GM15510 (cell line): ENCODE results near the gene MRPS5.
A peak's percentile ranks its signal among the peaks of the same experiment; 100 is the strongest.

Experiments used
- POLR2A ChIP-seq: IDR thresholded peaks from 3 replicates; pipeline ENCODE4 v1.6.1; 2011; ENCODE audit warnings: borderline replicate concordance; ENCODE audit not compliant: insufficient read length; ENCODE audit errors: extremely low read depth

The MRPS5 gene

GRCh38 chr2:95121407-95122196 lies at the start of gene MRPS5:
TSS of gene MRPS5 (minus strand) at chr2:95121808. CDS start at chr2:95121791, 17 bp downstream.
- TF ChIP-seq POLR2A = peak; percentile 81

- TF ChIP-seq POLR2A = no peak
Measured at GRCh38 chr2:95166065-95166763, 44.6 kb upstream of the MRPS5 start.

GRCh38 chr2:95165371-95166064 lies 43.9 kb upstream of the MRPS5 start, which contains the start of gene ZNF2:
TSS of gene ZNF2 (plus strand) at chr2:95165809. CDS start at chr2:95176227, 10,418 bp downstream.
- TF ChIP-seq POLR2A = peak; percentile 88

GRCh38 chr2:95165030-95165370 lies 43.4 kb upstream of the MRPS5 start:
- TF ChIP-seq POLR2A = no peak

- no peak for TF ChIP-seq POLR2A
Measured at GRCh38 chr2:95159690-95160449, 38.3 kb upstream of the MRPS5 start, which contains the start of gene ZNF514. TSS of gene ZNF514 (minus strand) at chr2:95159848. CDS start at chr2:95153253, 6,595 bp downstream.

- peak; percentile 14 for TF ChIP-seq POLR2A
Measured at GRCh38 chr2:95158891-95159619, 37.4 kb upstream of the MRPS5 start.

GRCh38 chr2:95158441-95158840 lies 36.8 kb upstream of the MRPS5 start:
- TF ChIP-seq POLR2A = no peak

GRCh38 chr2:95149397-95149984 lies 27.9 kb upstream of the MRPS5 start:
- no peak for TF ChIP-seq POLR2A

- no peak for TF ChIP-seq POLR2A
Measured at GRCh38 chr2:95143838-95144237, 22.2 kb upstream of the MRPS5 start.

- TF ChIP-seq POLR2A = no peak
Measured at GRCh38 chr2:95138702-95139101, 17.1 kb upstream of the MRPS5 start.

- TF ChIP-seq POLR2A = no peak
Measured at GRCh38 chr2:95122197-95122551, 566 bp upstream of the MRPS5 start.

GRCh38 chr2:95121093-95121406 lies 558 bp downstream of the MRPS5 start:
- no peak for TF ChIP-seq POLR2A

- no peak for TF ChIP-seq POLR2A
Measured at GRCh38 chr2:95115418-95115817, 6.2 kb downstream of the MRPS5 start.

GRCh38 chr2:95113464-95113863 lies 8.1 kb downstream of the MRPS5 start:
- no peak for TF ChIP-seq POLR2A
